HG02970 (cell line): ENCODE measurements around the gene PCNX3.

Source experiments
- ATAC-seq: cut with Tn5 transposase; IDR thresholded peaks from one replicate; pipeline ENCODE4 v1.9.1; 2021; ENCODE audit warnings: mild to moderate bottlenecking, moderate library complexity, moderate number of reproducible peaks; ENCODE audit not compliant: unreplicated experiment, low FRiP score

The PCNX3 gene

DNA sequence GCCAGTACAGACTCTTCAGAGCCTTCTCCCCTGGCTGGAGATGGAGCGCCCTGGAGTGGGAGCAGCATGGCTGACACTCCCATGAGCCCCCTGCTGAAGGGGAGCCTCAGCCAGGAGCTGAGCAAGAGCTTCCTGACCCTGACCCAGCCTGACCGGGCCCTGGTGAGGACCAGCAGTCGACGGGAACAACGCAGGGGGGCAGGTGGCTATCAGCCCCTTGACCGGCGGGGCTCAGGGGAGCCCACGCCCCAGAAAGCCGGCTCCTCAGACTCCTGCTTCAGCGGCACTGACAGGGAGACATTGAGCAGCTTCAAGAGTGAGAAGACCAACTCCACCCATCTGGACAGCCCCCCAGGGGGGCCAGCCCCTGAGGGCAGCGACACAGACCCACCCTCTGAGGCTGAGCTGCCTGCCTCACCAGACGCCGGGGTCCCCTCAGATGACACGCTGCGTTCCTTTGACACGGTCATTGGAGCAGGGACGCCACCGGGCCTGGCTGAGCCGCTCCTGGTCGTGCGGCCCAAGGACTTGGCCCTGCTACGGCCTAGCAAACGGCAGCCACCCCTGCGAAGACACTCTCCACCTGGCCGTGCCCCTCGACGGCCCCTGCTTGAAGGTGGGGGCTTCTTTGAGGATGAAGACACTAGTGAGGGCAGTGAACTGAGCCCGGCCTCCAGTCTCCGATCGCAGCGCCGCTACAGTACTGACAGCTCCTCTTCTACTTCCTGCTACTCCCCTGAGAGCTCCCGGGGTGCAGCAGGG lies 2.6 kb downstream of the PCNX3 start:
- no peak for ATAC-seq

DNA sequence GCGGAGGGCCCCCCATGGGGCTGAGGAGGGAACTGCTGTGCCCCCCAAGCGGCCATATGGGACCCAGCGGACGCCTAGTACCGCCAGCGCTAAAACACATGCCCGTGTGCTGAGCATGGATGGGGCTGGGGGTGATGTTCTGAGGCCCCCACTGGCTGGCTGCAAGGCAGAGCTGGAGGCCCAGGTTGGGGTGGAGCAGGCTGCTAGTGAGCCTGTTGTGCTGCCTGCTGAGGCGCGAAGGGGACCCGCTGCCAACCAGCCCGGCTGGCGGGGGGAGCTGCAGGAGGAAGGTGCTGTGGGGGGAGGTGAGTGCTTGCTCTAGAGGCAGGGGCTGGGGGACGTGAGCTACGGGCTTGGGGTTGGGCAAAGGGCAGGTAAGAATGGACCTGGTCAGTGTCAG lies 3.2 kb downstream of the PCNX3 start:
- no peak for ATAC-seq

DNA sequence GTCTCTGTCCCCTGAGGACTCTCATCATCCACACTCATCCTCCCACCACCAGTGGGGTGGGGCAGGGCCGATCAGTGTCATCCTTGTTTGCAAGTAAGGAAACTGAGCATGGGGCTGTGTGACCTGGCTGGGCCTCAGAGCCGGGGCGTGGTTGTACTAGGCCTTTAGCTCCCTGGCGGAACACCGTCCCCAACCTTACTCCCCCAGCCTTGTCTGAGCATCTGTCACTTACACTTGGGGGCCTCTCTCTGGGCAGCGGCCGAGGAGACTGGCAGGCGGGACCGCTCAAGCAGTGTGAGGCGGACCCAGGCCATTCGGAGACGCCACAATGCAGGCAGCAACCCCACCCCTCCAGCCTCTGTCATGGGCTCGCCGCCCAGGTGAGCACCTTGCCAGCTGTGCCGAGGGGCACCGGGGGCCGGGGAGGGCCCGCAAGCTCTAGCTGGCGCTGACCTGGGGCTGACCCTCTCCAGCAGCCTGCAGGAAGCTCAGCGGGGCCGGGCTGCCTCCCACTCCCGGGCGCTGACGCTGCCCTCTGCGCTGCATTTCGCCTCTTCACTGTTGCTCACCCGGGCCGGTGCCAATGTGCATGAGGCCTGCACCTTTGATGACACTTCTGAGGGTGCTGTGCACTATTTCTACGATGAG lies 3.8 kb downstream of the PCNX3 start:
- ATAC-seq, result no peak

DNA sequence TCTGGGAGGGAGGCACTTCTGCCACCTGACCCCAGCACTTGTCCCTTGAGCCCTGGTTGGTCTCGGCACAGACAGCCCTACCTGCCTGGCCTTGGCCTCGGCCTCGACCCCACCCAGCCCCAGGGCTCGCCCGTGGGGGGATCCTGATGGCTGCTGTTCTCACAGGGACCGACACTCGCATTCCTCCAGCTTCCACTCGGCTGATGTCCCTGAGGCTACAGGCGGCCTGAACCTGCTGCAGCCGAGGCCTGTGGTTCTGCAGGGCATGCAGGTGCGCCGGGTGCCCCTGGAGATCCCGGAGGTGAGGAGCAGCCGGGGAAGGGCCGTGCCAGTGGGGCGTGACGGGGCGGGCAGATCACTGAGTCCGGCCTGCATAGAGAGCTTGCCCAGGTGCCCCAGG lies 5.1 kb downstream of the PCNX3 start:
- no peak for ATAC-seq

DNA sequence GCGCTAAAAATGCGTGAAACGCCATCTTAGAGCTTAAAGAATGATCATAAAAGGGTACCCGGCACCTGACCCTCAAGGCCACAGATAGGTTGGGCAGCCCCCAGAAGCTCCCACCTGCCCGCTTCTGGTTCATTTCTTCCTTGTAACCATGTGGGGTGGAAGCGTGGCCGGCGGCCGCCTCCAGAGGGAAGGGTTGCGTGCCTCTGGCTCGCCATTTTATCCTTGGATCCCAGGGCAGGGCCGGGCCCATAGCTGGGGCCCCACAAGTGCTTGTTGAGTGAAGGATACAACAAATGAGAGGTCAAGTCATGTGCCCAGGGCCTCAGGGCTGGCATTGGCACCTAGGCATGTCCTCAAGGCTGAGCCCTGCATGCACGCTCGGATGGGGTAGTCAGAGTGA lies 5.9 kb downstream of the PCNX3 start:
- no peak for ATAC-seq

DNA sequence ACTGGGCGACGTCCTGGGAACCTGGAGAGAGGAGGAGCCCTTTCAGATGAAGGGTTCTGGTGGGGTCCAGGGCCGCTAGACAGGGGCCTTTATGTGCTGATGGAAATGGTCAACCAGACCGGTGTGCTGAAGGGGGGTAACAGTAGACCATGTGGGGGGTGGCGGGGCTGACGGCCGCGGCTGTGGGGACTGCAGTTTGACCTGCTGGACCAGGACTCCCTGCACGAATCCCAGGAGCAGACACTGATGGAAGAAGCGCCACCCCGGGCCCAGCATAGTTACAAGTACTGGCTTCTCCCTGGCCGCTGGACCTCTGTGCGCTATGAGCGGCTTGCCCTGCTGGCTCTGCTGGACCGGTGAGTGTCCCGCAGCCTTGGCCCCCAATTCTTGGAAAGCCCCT lies 6.4 kb downstream of the PCNX3 start:
- no peak for ATAC-seq

DNA sequence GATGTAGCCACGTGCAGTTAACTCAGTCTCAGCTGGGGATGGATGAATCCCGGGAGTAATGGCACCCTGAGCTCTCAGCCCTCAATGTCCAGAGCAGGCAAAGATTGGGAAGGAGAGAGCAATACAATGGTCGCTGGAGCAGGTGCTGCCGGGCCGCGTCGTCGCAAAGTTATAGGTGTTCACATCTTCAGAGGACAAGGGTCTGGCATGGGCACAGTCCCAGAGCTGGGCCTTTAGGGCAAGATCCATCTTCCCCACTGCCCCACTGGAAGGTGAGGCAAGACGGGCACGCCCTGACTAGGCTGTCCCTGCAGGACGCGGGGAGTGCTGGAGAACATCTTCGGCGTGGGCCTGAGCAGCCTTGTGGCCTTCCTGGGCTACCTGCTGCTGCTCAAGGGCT lies 7.6 kb downstream of the PCNX3 start:
- ATAC-seq, result no peak

DNA sequence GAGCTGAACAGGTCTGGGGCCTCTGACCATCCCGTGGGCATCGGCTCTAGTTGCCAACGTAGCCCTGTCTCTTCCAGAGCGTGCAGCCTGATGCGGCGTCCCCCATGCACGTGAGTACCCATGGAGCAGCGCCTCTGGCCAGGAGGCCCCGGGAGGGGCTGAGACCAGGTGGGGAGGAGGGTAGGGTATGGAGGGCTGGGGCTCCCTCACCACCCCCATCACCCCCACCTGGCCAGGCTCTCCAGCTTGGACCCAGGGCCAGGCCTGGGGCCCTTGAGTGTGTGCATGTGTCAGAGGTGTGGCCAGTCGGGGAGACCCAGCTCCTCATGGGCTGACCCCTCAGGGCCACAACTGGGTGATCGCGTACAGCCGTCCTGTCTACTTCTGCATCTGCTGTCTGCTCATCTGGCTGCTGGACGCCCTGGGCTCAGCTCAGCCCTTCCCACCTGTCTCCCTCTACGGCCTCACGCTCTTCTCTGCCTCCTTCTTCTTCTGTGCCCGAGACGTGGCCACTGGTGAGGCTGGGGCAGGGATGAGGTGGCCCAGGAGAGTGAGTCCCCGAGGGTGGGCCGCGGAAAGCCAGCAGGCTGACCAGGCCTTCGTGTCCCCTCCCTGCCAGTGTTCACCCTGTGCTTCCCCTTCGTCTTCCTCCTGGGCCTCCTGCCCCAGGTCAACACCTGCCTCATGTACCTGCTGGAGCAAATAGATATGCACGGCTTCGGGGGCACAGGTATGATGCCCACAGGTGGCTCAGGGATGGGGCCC lies 8.5 kb downstream of the PCNX3 start:
- ATAC-seq, result no peak

DNA sequence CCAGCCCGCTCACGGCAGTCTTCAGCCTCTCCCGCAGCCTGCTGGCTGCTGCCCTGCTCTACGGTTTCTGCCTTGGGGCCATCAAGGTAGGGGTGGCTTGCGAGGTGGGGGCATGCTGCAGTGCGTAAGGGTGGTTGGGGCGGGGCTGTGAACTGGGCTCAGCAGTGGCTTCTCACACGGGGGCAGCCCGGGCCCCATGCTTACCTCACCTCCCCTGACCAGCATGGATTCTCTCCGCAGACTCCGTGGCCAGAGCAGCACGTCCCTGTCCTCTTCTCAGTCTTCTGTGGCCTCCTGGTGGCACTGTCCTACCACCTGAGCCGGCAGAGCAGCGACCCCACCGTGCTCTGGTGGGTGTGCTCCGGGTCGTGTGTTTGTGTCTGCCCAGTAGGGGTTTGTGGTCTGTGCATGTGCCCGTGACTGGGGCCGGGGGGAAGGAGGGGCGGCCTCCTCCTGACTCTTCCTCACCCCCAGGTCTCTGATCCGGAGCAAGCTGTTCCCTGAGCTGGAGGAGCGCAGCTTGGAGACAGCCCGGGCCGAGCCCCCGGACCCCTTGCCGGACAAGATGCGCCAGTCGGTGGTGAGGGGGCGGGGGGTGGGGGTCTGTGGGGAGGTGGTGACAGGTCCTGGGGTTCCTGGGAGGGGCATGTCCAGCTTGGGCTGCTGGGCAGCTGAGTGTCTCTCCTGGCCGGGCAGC lies 9.5 kb downstream of the PCNX3 start:
- no peak for ATAC-seq

DNA sequence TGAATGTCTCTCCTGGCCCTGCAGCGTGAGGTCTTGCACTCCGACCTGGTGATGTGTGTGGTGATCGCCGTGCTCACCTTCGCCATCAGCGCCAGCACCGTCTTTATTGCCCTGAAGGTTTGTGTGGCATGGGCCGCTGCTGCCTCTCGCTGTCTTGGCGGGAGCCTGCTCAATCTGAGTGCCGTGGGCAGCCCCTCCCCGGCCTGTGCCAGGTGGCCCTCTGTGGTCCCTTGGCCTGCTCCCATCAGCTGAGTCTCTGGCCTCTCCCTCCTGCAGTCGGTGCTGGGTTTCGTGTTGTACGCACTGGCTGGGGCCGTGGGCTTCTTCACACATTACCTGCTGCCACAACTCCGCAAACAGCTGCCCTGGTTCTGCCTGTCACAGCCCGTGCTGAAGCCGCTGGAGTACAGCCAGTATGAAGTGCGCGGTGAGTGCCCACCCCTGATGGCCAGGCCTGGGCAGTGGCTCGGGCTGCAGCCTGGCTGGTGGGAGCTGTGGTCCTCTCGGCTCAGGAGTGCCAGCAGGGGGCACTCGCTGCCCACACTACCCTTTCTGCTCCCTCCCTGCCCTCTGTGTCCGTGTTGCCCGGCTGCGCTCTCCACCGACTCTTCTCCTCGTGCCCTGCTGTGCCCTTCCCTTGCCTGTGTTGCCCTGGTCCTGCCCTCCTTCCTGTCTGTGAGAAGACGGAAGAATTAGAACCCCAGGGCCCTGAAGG lies 10.2 kb downstream of the PCNX3 start:
- ATAC-seq, result no peak

DNA sequence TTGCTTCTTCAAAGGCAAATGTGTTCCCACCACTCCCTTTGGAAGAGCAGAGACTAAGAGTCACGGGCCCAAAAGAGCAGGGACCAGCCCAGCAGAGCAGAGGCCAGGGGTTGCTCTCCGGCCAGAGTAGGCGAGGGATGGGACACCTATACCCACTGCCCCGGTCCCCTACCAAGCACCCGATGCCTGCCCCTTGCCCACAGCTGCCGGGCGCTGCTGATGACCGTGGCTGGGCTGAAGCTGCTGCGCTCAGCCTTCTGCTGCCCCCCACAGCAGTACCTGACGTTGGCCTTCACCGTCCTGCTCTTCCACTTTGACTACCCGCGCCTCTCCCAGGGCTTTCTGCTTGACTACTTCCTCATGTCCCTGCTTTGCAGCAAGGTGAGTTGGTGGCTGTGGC lies 11.6 kb downstream of the PCNX3 start:
- no peak for ATAC-seq

DNA sequence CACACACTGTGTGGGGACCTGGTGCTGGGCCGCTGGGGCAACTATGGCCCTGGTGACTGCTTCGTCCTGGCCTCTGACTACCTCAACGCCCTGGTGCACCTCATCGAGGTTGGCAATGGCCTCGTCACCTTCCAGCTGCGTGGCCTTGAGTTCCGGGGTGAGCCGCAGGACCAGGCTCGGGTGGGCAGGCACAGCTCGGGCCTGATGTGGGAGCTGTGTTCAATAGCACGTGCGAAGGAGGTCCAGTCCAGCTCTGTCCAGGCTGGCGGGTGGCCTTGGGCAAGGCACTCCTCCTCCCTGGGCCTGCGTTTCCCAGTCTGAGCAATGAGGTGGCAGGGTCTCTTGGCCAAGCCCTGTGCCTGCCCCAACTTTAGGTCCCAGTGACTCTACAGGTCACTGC lies 14.0 kb downstream of the PCNX3 start:
- no peak for ATAC-seq

DNA sequence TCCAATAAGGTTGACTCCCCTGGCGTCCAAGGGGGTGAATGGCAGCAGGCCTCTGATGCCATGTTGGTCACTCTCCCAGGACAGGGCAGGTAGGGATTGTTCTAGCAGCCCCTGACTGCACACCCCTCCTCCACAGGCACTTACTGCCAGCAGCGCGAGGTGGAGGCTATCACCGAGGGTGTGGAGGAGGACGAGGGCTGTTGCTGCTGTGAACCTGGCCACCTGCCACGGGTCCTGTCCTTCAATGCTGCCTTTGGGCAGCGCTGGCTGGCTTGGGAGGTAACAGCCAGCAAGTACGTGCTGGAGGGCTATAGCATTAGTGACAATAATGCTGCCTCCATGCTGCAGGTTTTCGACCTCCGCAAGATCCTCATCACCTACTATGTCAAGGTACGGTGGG lies 14.6 kb downstream of the PCNX3 start:
- no peak for ATAC-seq

DNA sequence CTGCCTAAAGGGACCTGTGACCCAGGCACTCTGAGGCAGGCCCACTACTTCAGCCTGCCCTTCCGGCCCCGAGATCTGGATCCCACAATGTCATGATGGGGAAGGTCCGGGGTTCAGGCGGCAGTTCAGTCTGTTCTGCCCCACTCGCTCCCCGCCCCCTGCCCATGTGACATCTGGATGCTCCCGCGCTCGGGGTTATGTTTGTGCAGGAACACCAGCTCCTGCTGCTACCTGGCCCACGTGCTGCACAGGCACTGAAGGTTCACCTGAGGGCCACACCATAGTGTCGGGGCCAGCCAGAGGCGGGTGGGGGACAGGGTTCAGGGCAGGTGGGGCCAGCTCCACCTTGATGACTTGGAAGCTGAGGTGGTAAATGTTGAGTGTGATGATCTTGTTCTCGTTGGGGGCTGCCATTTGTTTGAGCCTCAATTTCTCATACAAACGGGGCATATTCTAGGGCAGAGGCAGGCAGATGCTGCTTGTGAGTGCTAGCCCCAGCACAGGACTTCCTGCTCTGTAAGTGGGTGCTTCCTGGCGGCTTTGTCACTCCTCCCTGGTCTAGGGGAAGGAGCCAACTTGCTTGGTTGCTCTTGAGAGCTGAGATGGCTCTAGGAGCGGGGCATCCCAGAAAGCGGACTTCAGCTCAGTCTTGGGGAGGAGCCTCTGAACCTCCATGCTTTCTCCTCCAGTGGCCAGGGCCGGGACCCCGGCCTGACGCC lies 18.0 kb downstream of the PCNX3 start:
- no peak for ATAC-seq

DNA sequence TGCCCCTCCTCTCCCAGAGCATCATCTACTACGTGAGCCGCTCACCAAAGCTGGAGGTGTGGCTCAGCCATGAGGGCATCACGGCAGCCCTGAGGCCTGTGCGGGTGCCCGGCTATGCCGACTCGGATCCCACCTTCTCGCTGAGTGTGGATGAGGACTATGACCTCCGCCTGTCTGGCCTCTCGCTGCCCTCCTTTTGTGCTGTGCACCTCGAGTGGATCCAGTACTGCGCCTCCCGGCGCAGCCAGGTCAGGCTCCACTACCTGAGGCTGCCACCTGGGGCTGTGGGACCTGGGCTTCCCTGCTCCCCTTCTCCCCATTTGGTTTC lies 18.5 kb downstream of the PCNX3 start:
- no peak for ATAC-seq

DNA sequence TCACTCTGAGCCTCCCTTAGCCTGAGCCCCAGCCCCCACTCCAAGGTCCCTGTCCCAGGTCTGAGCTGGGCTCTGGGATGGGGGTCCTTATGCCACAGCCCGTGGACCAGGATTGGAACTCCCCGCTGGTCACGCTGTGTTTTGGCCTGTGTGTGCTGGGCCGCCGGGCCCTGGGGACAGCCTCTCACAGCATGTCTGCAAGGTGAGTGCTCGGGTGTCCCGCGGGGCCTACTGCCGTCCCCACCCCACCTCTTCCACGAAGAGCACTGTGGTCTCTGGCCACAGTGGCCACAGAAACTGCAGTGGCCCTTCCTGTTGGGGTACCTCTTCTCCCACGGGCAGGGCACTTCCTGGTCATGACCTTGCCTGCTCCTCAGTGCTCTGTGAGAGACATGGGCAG lies 18.9 kb downstream of the PCNX3 start:
- no peak for ATAC-seq

DNA sequence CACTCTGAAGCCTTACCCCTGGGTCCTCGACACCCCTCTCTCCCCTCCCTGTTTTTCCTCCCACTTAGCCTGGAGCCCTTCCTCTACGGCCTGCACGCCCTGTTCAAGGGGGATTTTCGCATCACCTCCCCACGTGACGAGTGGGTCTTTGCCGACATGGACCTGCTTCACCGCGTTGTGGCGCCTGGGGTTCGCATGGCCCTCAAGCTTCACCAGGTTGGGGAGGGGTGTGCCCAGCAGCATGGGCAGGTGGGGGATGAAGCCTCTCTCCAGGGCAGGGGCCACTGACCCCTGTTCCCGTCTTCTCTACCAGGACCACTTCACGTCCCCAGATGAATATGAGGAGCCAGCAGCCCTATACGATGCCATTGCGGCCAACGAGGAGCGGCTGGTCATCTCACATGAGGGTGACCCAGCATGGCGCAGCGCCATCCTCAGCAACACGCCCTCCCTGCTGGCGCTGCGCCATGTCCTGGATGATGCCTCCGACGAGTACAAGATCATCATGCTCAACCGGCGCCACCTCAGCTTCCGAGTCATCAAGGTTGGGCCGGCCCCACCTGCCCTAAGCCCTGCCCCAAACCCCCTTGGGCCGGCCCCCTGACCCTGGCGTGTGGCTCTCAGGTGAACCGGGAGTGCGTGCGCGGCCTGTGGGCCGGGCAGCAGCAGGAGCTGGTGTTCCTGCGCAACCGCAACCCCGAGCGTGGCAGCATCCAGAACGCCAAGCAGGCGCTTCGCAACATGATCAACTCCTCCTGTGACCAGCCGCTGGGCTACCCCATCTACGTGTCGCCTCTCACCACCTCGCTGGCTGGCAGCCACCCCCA lies 19.5 kb downstream of the PCNX3 start:
- no peak for ATAC-seq

DNA sequence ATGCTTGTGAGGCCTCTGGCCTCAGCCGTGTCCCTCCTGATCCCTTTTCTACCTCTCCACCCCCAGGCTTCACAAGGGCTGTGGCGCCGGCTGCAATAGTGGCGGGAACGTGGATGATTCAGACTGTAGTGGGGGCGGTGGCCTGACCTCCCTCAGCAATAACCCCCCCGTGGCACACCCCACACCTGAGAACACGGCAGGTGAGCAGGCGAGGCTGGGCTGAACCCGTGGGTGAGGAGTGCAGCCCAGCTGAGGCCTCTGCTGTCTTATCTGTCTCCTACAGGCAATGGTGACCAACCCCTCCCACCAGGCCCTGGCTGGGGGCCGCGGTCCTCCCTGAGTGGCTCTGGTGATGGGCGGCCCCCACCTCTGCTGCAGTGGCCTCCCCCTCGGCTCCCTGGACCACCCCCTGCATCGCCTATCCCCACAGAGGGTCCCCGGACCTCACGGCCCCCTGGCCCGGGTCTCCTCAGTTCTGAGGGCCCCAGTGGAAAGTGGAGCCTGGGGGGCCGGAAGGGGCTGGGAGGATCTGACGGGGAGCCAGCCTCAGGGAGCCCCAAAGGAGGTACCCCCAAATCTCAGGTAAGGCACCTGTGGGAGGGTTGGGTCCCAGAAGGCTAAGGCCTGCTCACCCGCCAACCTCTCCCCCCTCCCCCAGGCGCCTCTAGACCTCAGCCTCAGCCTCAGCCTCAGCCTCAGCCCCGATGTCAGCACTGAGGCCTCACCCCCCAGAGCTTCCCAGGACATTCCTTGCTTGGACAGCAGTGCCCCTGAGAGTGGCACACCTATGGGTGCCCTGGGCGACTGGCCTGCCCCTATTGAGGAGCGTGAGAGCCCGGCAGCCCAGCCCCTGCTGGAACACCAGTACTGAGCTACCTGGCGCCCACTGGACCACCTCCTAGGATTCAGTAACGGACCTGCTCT lies 20.8 kb downstream of the PCNX3 start:
- no peak for ATAC-seq
